H9 (cell line): ENCODE results near the gene ITGB1BP1. TPM values are rescaled to one million over a fixed set of nuclear protein-coding genes. Genes with fewer than 3 reads are reported as not detected.

Source experiments
- DNase-seq: peaks from one replicate; pipeline ENCODE4 v3.0.0-alpha.2; 2017
- H2AFZ ChIP-seq: one replicate; pipeline ENCODE4 v1.6.1; 2013; ENCODE audit warnings: mild to moderate bottlenecking, low read length, control low read depth, moderate library complexity
- H2AK5ac ChIP-seq: 2 replicates; pipeline ENCODE4 v1.6.1; 2013; ENCODE audit warnings: low read length, control low read depth, mixed read lengths; ENCODE audit not compliant: insufficient read length
- H2BK120ac ChIP-seq: one replicate; pipeline ENCODE4 v1.6.1; 2013; ENCODE audit warnings: low read depth, mild to moderate bottlenecking, low read length, control low read depth, inconsistent platforms; ENCODE audit not compliant: poor library complexity, severe bottlenecking
- H2BK12ac ChIP-seq: 2 replicates; pipeline ENCODE4 v1.6.1; 2013; ENCODE audit warnings: low read length, control low read depth, mixed read lengths, low read depth; ENCODE audit not compliant: insufficient read length
- H2BK15ac ChIP-seq: 2 replicates; pipeline ENCODE4 v1.6.1; 2013; ENCODE audit warnings: low read depth, low read length, control low read depth
- H2BK20ac ChIP-seq: one replicate; pipeline ENCODE4 v1.6.1; 2013; ENCODE audit warnings: low read depth, mild to moderate bottlenecking, low read length, control low read depth, inconsistent platforms; ENCODE audit not compliant: poor library complexity, severe bottlenecking
- H2BK5ac ChIP-seq: 2 replicates; pipeline ENCODE4 v1.6.1; 2013; ENCODE audit warnings: low read length, control low read depth, mixed read lengths; ENCODE audit not compliant: insufficient read length
- H3K14ac ChIP-seq: 2 replicates; pipeline ENCODE4 v1.6.1; 2013; ENCODE audit warnings: low read length, control low read depth; ENCODE audit not compliant: insufficient read depth
- H3K18ac ChIP-seq: 2 replicates; pipeline ENCODE4 v1.6.1; 2013; ENCODE audit warnings: low read depth, mild to moderate bottlenecking, mixed read lengths, low read length, control low read depth; ENCODE audit not compliant: insufficient read length
- H3K23ac ChIP-seq: 2 replicates; pipeline ENCODE4 v1.6.1; 2013; ENCODE audit warnings: low read length, control low read depth, mixed read lengths, low read depth; ENCODE audit not compliant: insufficient read length
- H3K23me2 ChIP-seq: 2 replicates; pipeline ENCODE4 v1.6.1; 2013; ENCODE audit warnings: low read depth, mild to moderate bottlenecking, mixed read lengths, low read length, control low read depth; ENCODE audit not compliant: insufficient read length, poor library complexity, severe bottlenecking
- H3K27ac ChIP-seq: 2 replicates; pipeline ENCODE4 v1.5.1; 2013; ENCODE audit warnings: low read length, control low read depth, mixed read lengths, low read depth; ENCODE audit not compliant: insufficient read length
- H3K27me3 ChIP-seq: 2 replicates; pipeline ENCODE4 v1.6.1; 2013; ENCODE audit warnings: low read length, control low read depth, inconsistent platforms; ENCODE audit not compliant: insufficient read depth
- H3K4ac ChIP-seq: 2 replicates; pipeline ENCODE4 v1.6.1; 2013; ENCODE audit warnings: low read depth, mild to moderate bottlenecking, control low read depth, inconsistent platforms, low read length, moderate library complexity
- H3K4me1 ChIP-seq: 2 replicates; pipeline ENCODE4 v1.6.1; 2013; ENCODE audit warnings: low read length, control low read depth, inconsistent platforms; ENCODE audit not compliant: insufficient read depth
- H3K4me2 ChIP-seq: 2 replicates; pipeline ENCODE4 v1.6.1; 2013; ENCODE audit warnings: low read length, control low read depth, mixed read lengths; ENCODE audit not compliant: insufficient read length, insufficient read depth
- H3K56ac ChIP-seq: 2 replicates; pipeline ENCODE4 v1.6.1; 2013; ENCODE audit warnings: low read depth, mild to moderate bottlenecking, mixed read lengths, low read length, control low read depth; ENCODE audit not compliant: insufficient read length
- H3K79me1 ChIP-seq: 2 replicates; pipeline ENCODE4 v1.6.1; 2013; ENCODE audit warnings: low read depth, mild to moderate bottlenecking, moderate library complexity, low read length, control low read depth, inconsistent platforms; ENCODE audit not compliant: insufficient read depth, poor library complexity, severe bottlenecking
- H3K79me2 ChIP-seq: 2 replicates; pipeline ENCODE4 v1.6.1; 2013; ENCODE audit warnings: low read length, control low read depth, inconsistent platforms; ENCODE audit not compliant: insufficient read depth
- H3K9ac ChIP-seq: 2 replicates; pipeline ENCODE4 v1.6.1; 2013; ENCODE audit warnings: low read length, control low read depth, mixed read lengths; ENCODE audit not compliant: insufficient read length; ENCODE audit errors: extremely low read depth
- H3K9me3 ChIP-seq: one replicate; pipeline ENCODE4 v1.6.1; 2013; ENCODE audit warnings: low read depth, low read length, inconsistent platforms; ENCODE audit not compliant: control insufficient read depth
- H3T11ph ChIP-seq: one replicate; pipeline ENCODE4 v1.6.1; 2013; ENCODE audit warnings: mild to moderate bottlenecking, low read length, control low read depth, inconsistent platforms
- H4K20me1 ChIP-seq: one replicate; pipeline ENCODE4 v1.6.1; 2013; ENCODE audit not compliant: control insufficient read depth, insufficient read length, insufficient read depth
- H4K5ac ChIP-seq: 2 replicates; pipeline ENCODE4 v1.6.1; 2013; ENCODE audit warnings: low read depth, mild to moderate bottlenecking, mixed read lengths, low read length, control low read depth; ENCODE audit not compliant: insufficient read length
- H4K8ac ChIP-seq: replicated peaks from 2 replicates; pipeline ENCODE4 v1.6.1; 2013; ENCODE audit warnings: low read length, control low read depth, mixed read lengths, low read depth; ENCODE audit not compliant: insufficient read length
- H4K91ac ChIP-seq: 2 replicates; pipeline ENCODE4 v1.6.1; 2013; ENCODE audit warnings: low read depth, mild to moderate bottlenecking, moderate library complexity, mixed read lengths, low read length, control low read depth; ENCODE audit not compliant: insufficient read length
- H3K27ac Mint-ChIP-seq, 3 experiments: 2 replicates in 2 of 3; 3 replicates in 1 of 3; pipeline ENCODE4 v1.8.0; 2020 to 2021; ENCODE audit warnings: mixed read lengths in 3 of 3, mild to moderate bottlenecking in 1 of 3, moderate library complexity in 1 of 3
- H3K27me3 Mint-ChIP-seq: 2 replicates; pipeline ENCODE4 v1.8.0; 2021; ENCODE audit warnings: low read depth, mild to moderate bottlenecking, moderate library complexity, mixed read lengths
- H3K36me3 Mint-ChIP-seq, 3 experiments: 2 replicates in 2 of 3; 3 replicates in 1 of 3; pipeline ENCODE4 v1.8.0; 2020 to 2021; ENCODE audit warnings: low read depth in 3 of 3, mixed read lengths in 3 of 3; ENCODE audit not compliant: insufficient read depth in 1 of 3
- H3K4me1 Mint-ChIP-seq, 2 experiments: 2 replicates each; pipeline ENCODE4 v1.8.0; 2020; ENCODE audit warnings: mixed read lengths in 2 of 2
- H3K4me3 Mint-ChIP-seq, 2 experiments: 2 replicates in 1 of 2; 3 replicates in 1 of 2; pipeline ENCODE4 v1.8.0; 2020 to 2021; ENCODE audit warnings: mild to moderate bottlenecking in 2 of 2, mixed read lengths in 2 of 2, moderate library complexity in 1 of 2
- H3K9me3 Mint-ChIP-seq, 2 experiments: 2 replicates in 1 of 2; 3 replicates in 1 of 2; pipeline ENCODE4 v1.8.0; 2020; ENCODE audit warnings: mild to moderate bottlenecking in 2 of 2, mixed read lengths in 2 of 2, moderate library complexity in 1 of 2
- CTCF ChIP-seq: fragments of 200-600 bp; sonication (generic); conservative IDR thresholded peaks from 3 replicates; pipeline ENCODE4 v1.8.0; 2021; ENCODE audit warnings: antibody characterized with exemption, mild to moderate bottlenecking
- WGBS: extraction: QIAGEN DNeasy Blood & Tissue Kit; methylation state at CpG from one replicate; pipeline ENCODE4 v1.1.7; 2013; ENCODE audit warnings: missing lambda C conversion rate, low lambda C conversion rate, mixed read lengths; ENCODE audit not compliant: insufficient read length; ENCODE audit errors: extremely low coverage; 5-methylcytosine and 5-hydroxymethylcytosine counted together
- total RNA-seq: library from RNA; stranded (reverse); gene quantifications from 2 replicates; pipeline ENCODE4 v1.2.1, GENCODE V29; 2021

The ITGB1BP1 gene
- total RNA-seq, 1 experiment from 2014 or later, result 38.7 TPM

- H2BK120ac ChIP-seq, result no peak overlapping the region
- peaks cover 6 to 41% (median 29%) of the 10 kb centered on the region in 3 experiments for H3K36me3 Mint-ChIP-seq
- H3K4me3 Mint-ChIP-seq, result no peak overlapping the region
- no peak overlapping the region for H2BK12ac ChIP-seq
- 0 out of 4 replicates have a peak, but pooled peaks cover 0 to 3% of the 10 kb centered on the region in 2 experiments for H3K4me1 Mint-ChIP-seq
- H2BK20ac ChIP-seq, result no peak overlapping the region
- H2AK5ac ChIP-seq, result no peak overlapping the region
- H4K8ac ChIP-seq, result no peak overlapping the region
- no peak overlapping the region for H4K91ac ChIP-seq
- H3K18ac ChIP-seq, result no peak overlapping the region
- H2BK5ac ChIP-seq, result no peak overlapping the region
- H3K4me1 ChIP-seq, result no peaks in the 10 kb centered on the region
- no peak overlapping the region for H3K27ac ChIP-seq
- no peak for DNase-seq
- H2BK15ac ChIP-seq, result no peak overlapping the region
- no peaks in the 10 kb centered on the region for H3K23me2 ChIP-seq
- no peak overlapping the region for H3K9ac ChIP-seq
- no peak overlapping the region for H4K5ac ChIP-seq
- no peaks in the 10 kb centered on the region for H4K20me1 ChIP-seq
- no peak for TF ChIP-seq CTCF
- H3K23ac ChIP-seq, result no peak overlapping the region
- H3K27me3 ChIP-seq, result no peaks in the 10 kb centered on the region
- H3K79me1 ChIP-seq, result no peaks in the 10 kb centered on the region
- H3K9me3 Mint-ChIP-seq, result no peaks in the 10 kb centered on the region
- no CpG with 5 or more reads among the region's 4 CpGs for WGBS
- no peak overlapping the region for H3T11ph ChIP-seq
- no peak overlapping the region for H3K4me2 ChIP-seq
- H3K9me3 ChIP-seq, result no peaks in the 10 kb centered on the region
- no peak overlapping the region for H3K27ac Mint-ChIP-seq
- H3K4ac ChIP-seq, result no peak overlapping the region
- no peaks in the 10 kb centered on the region for H3K27me3 Mint-ChIP-seq
- H2AFZ ChIP-seq, result no peak overlapping the region
- no peak overlapping the region for H3K56ac ChIP-seq
- no peaks in the 10 kb centered on the region for H3K79me2 ChIP-seq
- H3K14ac ChIP-seq, result no peak overlapping the region
Measured at GRCh38 chr2:9384521-9384920, 38.8 kb downstream of the ITGB1BP1 start.
